Measurements from ENCODE around the gene FER. TPM values are rescaled to one million over a fixed set of nuclear protein-coding genes. Genes with fewer than 3 reads are reported as not detected.

FER gene
- total and polyA plus RNA-seq, 12 donors = 1.4 to 21.9 (median 14.9) TPM

- Histone ChIP-seq H3K36me3 (no peaks in the 10 kb centered on the region), H3K27me3 (no peaks in the 10 kb centered on the region), H3K4me1 (no peaks in the 10 kb centered on the region), H3K9me3 (no peaks in the 10 kb centered on the region), H3K27ac (no peak overlapping the region), H3K4me3 (no peak overlapping the region)
- intact Hi-C loops (cut with DNase I) = no loop called here
- TF ChIP-seq CTCF (IDR thresholded peaks at IDR 0.05) = no peak
- no peak for DNase-seq
- no peak for ATAC-seq
- WGBS, 2 donors = 96 to 99% methylated on average over 3 of the region's 3 CpGs
Measured at GRCh38 chr5:109080481-109080880, 332.8 kb downstream of the FER start.

- ATAC-seq = no peak
- H3K36me3 ChIP-seq = no peaks in the 10 kb centered on the region
- intact Hi-C loops (cut with DNase I) = no loop called here
- H3K27me3 ChIP-seq = no peaks in the 10 kb centered on the region
- 86 to 90% methylated on average over 3 of the region's 3 CpGs for WGBS, 2 donors
- no peak overlapping the region for H3K27ac ChIP-seq
- no peaks in the 10 kb centered on the region for H3K4me1 ChIP-seq
- no peaks in the 10 kb centered on the region for H3K9me3 ChIP-seq
- H3K4me3 ChIP-seq = no peak overlapping the region
- no peak for DNase-seq
- no peak for TF ChIP-seq CTCF (IDR thresholded peaks at IDR 0.05)
Measured at GRCh38 chr5:109080896-109081295, 333.2 kb downstream of the FER start.

- no peak overlapping the region for H3K27ac ChIP-seq
- no peak overlapping the region for H3K4me3 ChIP-seq
- H3K36me3 ChIP-seq = no peaks in the 10 kb centered on the region
- no peaks in the 10 kb centered on the region for H3K4me1 ChIP-seq
- H3K27me3 ChIP-seq = no peaks in the 10 kb centered on the region
- intact Hi-C loops (cut with DNase I) = no loop called here
- ATAC-seq (no peak), DNase-seq (no peak)
- H3K9me3 ChIP-seq = no peaks in the 10 kb centered on the region
- TF ChIP-seq CTCF (IDR thresholded peaks at IDR 0.05) = no peak
- 96 to 97% methylated on average over 1 of the region's 1 CpG for WGBS, 2 donors
Measured at GRCh38 chr5:109083937-109084336, 336.2 kb downstream of the FER start.

DNA sequence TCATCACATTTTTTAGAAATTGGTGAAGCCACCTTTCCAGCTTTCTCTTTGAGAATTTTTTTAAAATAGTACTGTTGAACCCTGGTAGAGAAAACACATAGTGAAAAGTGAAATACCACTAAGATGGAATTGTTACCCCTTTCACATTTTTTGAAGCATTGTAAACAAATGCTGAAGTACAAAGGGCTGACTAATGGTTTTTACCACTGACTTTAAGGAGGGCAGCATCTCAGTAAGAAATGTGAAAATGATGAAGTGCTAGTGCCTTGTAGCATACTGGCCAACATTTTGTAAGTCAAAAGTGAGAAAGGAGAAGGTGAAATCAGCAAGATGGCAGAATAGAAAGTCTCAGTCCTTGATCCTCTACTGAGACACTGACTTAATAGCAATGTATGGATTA is 341.5 kb downstream of the FER start:
- no peak overlapping the region for H3K4me3 ChIP-seq
- no peak for DNase-seq
- no peaks in the 10 kb centered on the region for H3K9me3 ChIP-seq
- no peaks in the 10 kb centered on the region for H3K4me1 ChIP-seq
- no peak for ATAC-seq
- H3K36me3 ChIP-seq = no peaks in the 10 kb centered on the region
- no peak for TF ChIP-seq CTCF (IDR thresholded peaks at IDR 0.05)
- no peaks in the 10 kb centered on the region for H3K27me3 ChIP-seq
- intact Hi-C loops (cut with DNase I) = no loop called here
- no peak overlapping the region for H3K27ac ChIP-seq

GRCh38 chr5:109099081-109099480 is 351.4 kb downstream of the FER start:
- Histone ChIP-seq H3K9me3 (no peaks in the 10 kb centered on the region), H3K27ac (no peak overlapping the region), H3K4me3 (no peak overlapping the region), H3K27me3 (no peaks in the 10 kb centered on the region), H3K4me1 (no peaks in the 10 kb centered on the region), H3K36me3 (no peaks in the 10 kb centered on the region)
- intact Hi-C loops (cut with DNase I) = no loop called here
- no peak for ATAC-seq
- DNase-seq = no peak
- no peak for TF ChIP-seq CTCF (IDR thresholded peaks at IDR 0.05)
- WGBS, 2 donors = 94 to 97% methylated on average over 1 of the region's 1 CpG

All from heart right ventricle (tissue), 16 donors.